Superior temporal gyrus (tissue), 1 donor: ENCODE results near the gene M1AP.

Experiments
- DNase-seq: peaks from one replicate; pipeline ENCODE4 v3.0.0-alpha.2; 2016; ENCODE audit errors: extremely low spot score

Gene M1AP

GRCh38 chr2:74548900-74549826 is 99.0 kb downstream of the M1AP start:
- DNase-seq: no peak

DNA sequence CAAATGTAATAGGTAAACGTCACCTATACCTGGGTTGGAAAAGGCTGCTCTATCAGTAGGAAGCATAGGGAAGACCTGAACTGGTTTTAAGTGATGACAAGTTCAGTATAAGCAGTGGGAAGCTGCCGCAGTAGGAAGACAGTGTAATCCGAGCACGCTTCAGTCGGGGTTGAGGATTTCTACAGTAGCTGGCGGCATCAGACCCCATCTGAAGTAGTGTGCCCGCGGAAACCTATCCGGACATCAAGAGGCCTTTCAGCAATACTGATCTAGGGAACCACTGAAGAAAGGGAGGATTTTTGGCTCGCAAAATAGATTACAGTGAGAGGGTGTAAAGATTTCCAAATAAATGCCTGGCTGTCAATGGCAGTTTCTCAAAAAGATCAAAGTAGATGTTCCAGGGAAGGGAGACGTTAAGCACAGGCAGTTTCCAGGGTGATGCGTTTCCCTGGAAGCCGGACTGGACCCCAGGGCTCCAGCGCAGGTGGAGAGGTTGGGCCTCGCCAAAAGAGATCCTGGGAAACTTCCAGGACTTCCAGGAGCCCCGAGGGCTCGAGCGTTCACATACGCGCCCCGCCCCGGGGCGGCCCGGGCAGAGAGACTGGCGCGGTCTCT is 99.7 kb downstream of the M1AP start:
- DNase-seq: no peak

- no peak for DNase-seq
Observed at GRCh38 chr2:74546004-74546403, 102.1 kb downstream of the M1AP start.

DNA sequence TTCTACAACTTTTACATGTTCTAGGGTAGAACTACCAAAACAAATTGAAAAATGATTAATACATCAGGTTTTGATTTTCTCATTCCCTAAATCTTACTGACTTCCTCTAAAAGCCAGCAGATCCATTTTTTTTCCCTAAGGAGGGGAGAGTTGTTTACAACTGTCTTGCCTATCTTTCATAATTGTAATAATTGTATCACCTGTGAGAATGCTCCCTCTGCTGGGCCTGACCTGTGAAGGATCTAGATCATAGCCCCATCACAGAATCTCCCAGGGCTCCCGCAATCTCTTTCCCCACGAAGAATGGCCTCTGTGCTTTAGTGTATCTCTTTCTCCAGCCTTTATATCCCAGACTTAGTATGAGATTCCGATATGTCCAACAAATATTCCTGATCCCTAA is 103.5 kb downstream of the M1AP start:
- DNase-seq: no peak

- no peak for DNase-seq
Observed at GRCh38 chr2:74542978-74543377, 105.2 kb downstream of the M1AP start.

DNA sequence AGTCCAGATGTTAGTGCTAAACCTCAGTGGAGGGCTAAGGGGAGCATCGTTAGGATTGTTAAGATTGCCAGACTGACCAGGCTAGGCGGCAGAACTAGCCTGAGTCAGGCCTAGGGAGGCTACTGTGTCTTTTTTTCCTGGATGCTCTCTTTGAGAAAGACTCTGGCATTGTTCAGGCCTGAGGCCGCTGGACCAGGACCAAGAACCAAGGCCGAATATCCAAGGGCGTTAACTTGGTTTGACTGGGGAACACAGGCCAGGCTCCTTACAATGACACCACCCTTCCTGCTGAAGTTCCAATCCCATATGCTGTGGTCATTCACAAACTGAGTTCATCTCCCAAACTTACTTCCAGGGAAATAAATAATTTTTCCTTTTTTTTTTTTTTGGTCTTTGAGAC is 107.8 kb downstream of the M1AP start:
- no peak for DNase-seq

- no peak for DNase-seq
Observed at GRCh38 chr2:74538881-74539339, 109.2 kb downstream of the M1AP start.

DNA sequence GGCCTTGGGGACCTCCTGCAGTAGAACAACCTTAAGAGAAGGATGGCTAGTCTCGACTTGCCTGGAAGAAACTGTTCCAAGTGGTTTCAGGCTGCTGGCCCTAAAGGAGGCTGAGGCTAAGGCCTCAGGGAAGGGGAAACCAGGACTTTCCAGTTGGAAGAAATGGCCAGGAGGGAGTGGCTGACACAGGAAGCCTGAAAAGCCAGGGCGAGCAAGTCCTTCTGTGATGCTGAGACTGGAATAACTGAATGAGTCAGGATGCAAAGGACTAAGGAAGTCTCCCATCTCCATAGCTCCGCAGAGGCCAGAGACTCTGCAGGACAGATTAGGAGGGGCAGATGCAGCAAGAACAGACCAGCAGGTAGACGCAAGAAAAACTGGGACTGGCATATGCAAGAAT is 111.0 kb downstream of the M1AP start:
- no peak for DNase-seq

DNA sequence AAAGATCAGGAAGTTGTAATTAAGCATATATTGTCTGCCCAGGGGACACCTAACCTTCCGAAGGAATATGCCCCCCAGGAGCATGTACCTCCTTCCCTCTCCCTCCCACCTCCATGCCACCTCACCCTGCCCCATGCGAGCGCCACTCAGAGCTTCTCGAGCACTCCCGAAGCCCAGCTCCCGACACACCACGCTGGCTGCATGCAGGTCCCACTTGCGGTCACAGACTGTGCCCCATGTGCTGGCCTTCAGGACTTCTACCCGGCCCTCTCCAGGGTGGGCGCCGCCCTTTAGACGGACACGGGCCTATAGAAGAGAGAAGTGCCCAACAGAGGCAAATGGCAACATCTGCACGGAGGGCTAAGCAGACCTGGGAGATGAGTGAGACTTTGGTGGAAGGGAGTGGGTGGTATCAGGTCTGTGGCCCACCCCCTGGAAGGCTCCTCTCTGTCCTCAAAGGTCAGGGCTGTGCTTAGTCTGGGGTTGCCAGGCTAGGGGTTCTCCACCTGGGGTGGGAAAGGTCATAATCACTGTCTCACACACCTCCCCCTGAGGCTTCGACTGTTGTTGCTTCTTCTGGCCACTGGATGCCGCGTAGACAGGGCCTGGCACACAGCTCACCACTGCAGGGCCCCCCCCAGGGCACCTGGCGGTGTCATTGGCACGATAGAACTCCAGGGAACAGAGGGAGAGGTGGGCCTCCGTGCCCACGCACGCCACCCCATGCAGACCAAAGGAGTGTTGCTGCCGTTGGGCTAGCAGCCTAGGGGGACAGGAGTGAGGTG is 111.8 kb downstream of the M1AP start:
- no peak for DNase-seq

GRCh38 chr2:74535440-74535965 is 112.6 kb downstream of the M1AP start:
- DNase-seq: no peak

DNA sequence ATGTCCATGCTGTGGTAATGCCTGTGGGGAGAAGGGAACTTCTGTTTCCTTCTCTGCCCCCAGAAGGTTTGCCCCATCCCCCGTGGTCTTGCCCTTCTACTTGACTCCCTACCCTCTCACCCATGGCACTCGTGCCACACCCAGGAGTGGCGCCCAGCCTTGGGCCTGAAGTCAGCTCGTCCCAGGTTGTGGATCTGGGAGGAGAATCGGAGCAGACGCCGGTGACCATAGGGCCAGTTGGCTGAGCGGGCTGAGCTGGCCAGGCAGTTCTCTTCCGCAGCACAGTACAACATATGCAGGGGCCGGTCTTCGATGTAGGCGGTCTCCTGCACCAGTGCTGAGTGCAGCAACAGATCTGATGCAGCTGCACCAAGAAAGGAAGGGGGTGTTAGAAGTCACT is 113.7 kb downstream of the M1AP start:
- DNase-seq: no peak

GRCh38 chr2:74533464-74533863 is 114.7 kb downstream of the M1AP start:
- DNase-seq: no peak

GRCh38 chr2:74532222-74532621 is 115.9 kb downstream of the M1AP start:
- no peak for DNase-seq

DNA sequence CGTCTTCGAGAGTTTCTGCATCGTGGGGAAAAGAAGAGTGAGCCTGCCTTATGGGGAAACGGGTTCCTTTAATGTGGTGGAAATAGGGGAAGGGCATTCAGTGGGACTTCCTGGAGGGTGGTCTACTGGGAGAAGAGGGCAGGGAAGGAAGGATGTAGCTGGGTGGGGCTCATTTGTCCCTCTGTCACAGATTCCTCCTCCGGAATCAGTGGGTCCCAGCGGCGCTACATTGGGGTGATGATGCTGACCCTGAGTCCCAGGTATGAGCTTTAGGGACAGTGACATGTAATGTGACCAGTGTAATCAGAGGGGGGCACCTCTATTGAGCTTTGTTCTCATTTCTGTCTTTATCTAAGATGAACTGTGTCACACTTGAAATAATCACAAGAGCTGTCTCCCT is 116.5 kb downstream of the M1AP start:
- DNase-seq: no peak

- no peak for DNase-seq
Observed at GRCh38 chr2:74530239-74531187, 117.6 kb downstream of the M1AP start.

DNA sequence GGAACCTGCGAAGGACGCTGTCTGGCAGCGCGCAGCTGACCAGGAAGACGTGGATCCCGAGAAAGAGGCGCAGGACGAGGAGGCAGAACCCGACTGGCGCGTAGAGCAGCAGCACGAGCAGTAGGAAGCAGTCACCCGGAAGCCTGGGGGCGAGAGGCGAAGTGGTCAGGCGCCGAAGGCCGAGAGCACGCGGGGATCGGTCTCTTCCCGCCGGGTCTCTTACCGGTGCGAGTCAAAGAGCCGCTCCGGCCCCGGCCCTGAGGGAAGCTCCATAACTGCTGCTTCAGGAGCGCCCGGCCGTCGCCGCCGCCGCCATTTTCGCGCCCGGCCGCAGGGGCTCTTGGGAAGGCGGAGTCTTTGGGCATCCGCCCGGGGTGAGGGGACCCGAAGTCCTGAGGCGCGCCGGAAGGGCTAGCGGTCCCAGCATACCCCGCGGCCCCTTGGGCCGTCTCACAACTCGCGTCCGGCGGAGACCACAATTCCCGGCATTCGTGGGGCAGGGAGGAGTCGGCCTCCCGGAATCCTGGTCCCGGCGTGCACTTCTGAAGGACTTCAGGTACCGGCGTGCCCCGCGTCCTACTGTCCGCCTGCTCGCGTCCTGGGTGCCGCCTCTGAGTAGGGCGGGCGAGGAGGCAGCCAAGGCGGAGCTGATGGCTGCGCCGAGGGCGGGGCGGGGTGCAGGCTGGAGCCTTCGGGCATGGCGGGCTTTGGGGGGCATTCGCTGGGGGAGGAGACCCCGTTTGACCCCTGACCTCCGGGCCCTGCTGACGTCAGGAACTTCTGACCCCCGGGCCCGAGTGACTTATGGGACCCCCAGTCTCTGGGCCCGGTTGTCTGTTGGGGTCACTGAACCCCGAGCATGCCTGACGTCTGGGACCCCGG is 118.5 kb downstream of the M1AP start, which contains the start of the genes AUP1 and HTRA2:
Gene AUP1, minus strand, starts transcription at position 350 of the 882 bp plus-strand sequence. Its CDS starts 77 bp downstream, at position 273.
Gene HTRA2, plus strand, starts transcription at position 577 of the 882 bp plus-strand sequence. Its CDS starts 74 bp downstream, at position 651.
- peak; percentile 99 for DNase-seq

- DNase-seq: no peak
Observed at GRCh38 chr2:74528600-74529356, 119.4 kb downstream of the M1AP start.

DNA sequence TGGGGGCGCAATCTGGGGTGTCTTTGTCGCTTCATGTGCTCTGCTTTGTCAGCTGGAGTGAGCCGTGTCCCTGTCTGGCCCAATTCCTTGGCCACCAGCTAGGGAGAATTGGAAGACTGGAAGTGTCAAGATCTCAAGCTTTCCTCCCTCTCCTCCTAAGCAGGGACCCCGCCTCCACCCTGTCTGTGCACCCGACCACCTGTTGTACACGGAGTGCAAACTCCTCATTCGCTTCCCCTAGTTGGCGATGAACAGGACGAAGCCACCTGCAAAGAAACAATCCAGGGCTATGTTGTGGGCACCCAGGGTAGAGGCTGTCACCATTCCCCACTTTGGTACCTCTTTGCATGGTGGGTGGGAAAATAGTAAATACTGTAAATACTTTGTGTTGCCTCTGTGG is 120.4 kb downstream of the M1AP start:
- DNase-seq: no peak
